ENCODE results near the gene RAB32.

Gene RAB32

GRCh38 chr6:146583966-146584365 lies 40.3 kb downstream of the RAB32 start:
- no peak for DNase-seq

- DNase-seq: no peak
Measured at GRCh38 chr6:146587459-146587858, 43.8 kb downstream of the RAB32 start.

- DNase-seq: no peak
Measured at GRCh38 chr6:146590492-146590891, 46.9 kb downstream of the RAB32 start.

- no peak for DNase-seq
Measured at GRCh38 chr6:146592451-146592850, 48.8 kb downstream of the RAB32 start.

GRCh38 chr6:146593986-146594385 lies 50.4 kb downstream of the RAB32 start:
- DNase-seq: no peak

- no peak for DNase-seq
Measured at GRCh38 chr6:146594495-146594894, 50.9 kb downstream of the RAB32 start.

GRCh38 chr6:146595972-146596731 lies 52.5 kb downstream of the RAB32 start:
- no peak for DNase-seq

- no peak for DNase-seq
Measured at GRCh38 chr6:146598772-146599405, 55.3 kb downstream of the RAB32 start, which contains the start of gene ADGB. TSS of gene ADGB (plus strand) at chr6:146598972. CDS start at chr6:146599041, 69 bp downstream.

- DNase-seq: no peak
Measured at GRCh38 chr6:146601352-146601751, 57.7 kb downstream of the RAB32 start.

- DNase-seq: no peak
Measured at GRCh38 chr6:146602526-146602925, 58.9 kb downstream of the RAB32 start.

All from effector CD8-positive, alpha-beta T cell (primary cell).